Osteocyte (in vitro differentiated cells): ENCODE data around the gene PPA2. TPM values are rescaled to one million over a fixed set of nuclear protein-coding genes. Genes with fewer than 3 reads are reported as not detected.

Experiments used
- DNase-seq: peaks from one replicate; pipeline ENCODE4 v3.0.0; 2021; ENCODE audit warnings: mixed read lengths; ENCODE audit not compliant: unreplicated experiment; ENCODE audit errors: extremely low spot score
- H3K27ac Mint-ChIP-seq: one replicate; pipeline ENCODE4 v1.8.0; 2021; ENCODE audit warnings: mild to moderate bottlenecking, mixed read lengths; ENCODE audit not compliant: unreplicated experiment
- H3K27me3 Mint-ChIP-seq: one replicate; pipeline ENCODE4 v1.8.0; 2021; ENCODE audit warnings: mixed read lengths; ENCODE audit not compliant: unreplicated experiment
- H3K36me3 Mint-ChIP-seq: one replicate; pipeline ENCODE4 v1.8.0; 2021; ENCODE audit warnings: mixed read lengths; ENCODE audit not compliant: unreplicated experiment
- H3K4me1 Mint-ChIP-seq: one replicate; pipeline ENCODE4 v1.8.0; 2021; ENCODE audit warnings: mixed read lengths; ENCODE audit not compliant: unreplicated experiment
- H3K4me3 Mint-ChIP-seq: one replicate; pipeline ENCODE4 v1.8.0; 2021; ENCODE audit warnings: mild to moderate bottlenecking, moderate library complexity, mixed read lengths; ENCODE audit not compliant: unreplicated experiment
- H3K9me3 Mint-ChIP-seq: one replicate; pipeline ENCODE4 v1.8.0; 2021; ENCODE audit warnings: mixed read lengths; ENCODE audit not compliant: unreplicated experiment
- CTCF ChIP-seq: fragments of 200-600 bp; sonication (generic); IDR thresholded peaks from 2 replicates; pipeline ENCODE4 v1.5.0; 2021; ENCODE audit warnings: antibody characterized with exemption, mild to moderate bottlenecking, moderate library complexity
- total RNA-seq: library from RNA; stranded (reverse); gene quantifications from 2 replicates; pipeline ENCODE4 v1.2.1, GENCODE V29; 2021

Gene PPA2
- total RNA-seq, 1 donor from 2014 or later = 68.2 TPM

DNA sequence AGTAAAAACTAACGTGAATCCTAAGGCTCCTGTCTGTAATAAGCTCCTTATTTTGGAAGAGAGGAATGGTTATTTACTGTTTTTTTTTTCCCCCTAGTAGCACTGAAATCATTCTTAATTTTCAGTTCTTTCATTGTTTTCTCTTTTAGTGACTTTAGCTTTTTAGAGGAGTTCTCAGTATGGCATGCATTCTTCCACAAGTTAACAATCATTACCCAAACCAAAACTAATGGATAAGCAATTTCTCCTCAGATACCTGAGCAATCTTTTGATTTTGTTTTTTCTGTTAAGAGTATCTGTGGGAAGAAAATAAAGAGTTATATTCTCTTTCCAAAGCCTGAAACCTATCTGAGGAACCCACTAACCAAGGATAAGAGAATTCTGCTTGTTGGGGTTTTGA, 16.7 kb upstream of the PPA2 start:
- H3K9me3 Mint-ChIP-seq = peaks cover 7% of the 10 kb centered on the region
- TF ChIP-seq CTCF = no peak
- H3K4me1 Mint-ChIP-seq = no peaks in the 10 kb centered on the region
- no peak overlapping the region for H3K27ac Mint-ChIP-seq
- peaks cover 5% of the 10 kb centered on the region for H3K27me3 Mint-ChIP-seq
- DNase-seq = no peak
- H3K4me3 Mint-ChIP-seq = no peak overlapping the region
- no peaks in the 10 kb centered on the region for H3K36me3 Mint-ChIP-seq

- Mint-ChIP-seq H3K4me1 (no peaks in the 10 kb centered on the region), H3K36me3 (no peaks in the 10 kb centered on the region), H3K27ac (no peak overlapping the region), H3K9me3 (peaks cover 5% of the 10 kb centered on the region), H3K27me3 (peaks cover 23% of the 10 kb centered on the region), H3K4me3 (no peak overlapping the region)
- DNase-seq = no peak
- TF ChIP-seq CTCF = no peak
These were observed 10.0 kb upstream of the PPA2 start for GRCh38 chr4:105483840-105484239.

GRCh38 chr4:105474099-105474518, 247 bp upstream of the PPA2 start:
- H3K9me3 Mint-ChIP-seq = no peaks in the 10 kb centered on the region
- peak; percentile 93 for TF ChIP-seq CTCF
- peaks cover 18% of the 10 kb centered on the region for H3K27me3 Mint-ChIP-seq
- H3K36me3 Mint-ChIP-seq = no peaks in the 10 kb centered on the region
- peak; percentile 95 for DNase-seq
- peak overlapping the region; percentile 99 for H3K27ac Mint-ChIP-seq
- peak overlapping the region; percentile 98 for H3K4me3 Mint-ChIP-seq
- H3K4me1 Mint-ChIP-seq = peaks cover 23% of the 10 kb centered on the region

DNA sequence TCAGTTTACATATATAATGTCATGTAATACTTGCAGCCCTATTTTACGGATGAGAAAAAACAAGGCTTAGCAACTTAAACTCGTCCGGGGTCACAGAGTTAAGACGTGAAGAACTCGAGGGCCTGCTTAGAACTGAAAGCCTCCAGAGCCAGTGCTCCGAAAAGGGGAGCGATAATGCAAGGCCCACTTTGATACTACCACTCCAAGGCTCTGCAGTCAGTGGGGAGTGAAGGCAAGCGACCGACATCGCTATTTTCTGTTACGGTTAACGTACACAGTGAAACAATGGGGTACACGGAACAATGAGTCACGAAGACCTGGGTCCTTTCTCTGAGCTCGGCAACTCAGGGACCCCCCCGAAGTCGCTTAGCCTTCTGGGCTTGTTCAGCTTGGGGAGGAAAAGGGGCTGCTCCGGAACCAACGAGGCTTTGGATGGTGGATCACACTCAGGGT, 965 bp downstream of the PPA2 start:
- no peak for TF ChIP-seq CTCF
- DNase-seq = no peak
- Mint-ChIP-seq H3K9me3 (no peaks in the 10 kb centered on the region), H3K36me3 (no peaks in the 10 kb centered on the region), H3K4me1 (peaks cover 23% of the 10 kb centered on the region), H3K27ac (peak overlapping the region; percentile 99), H3K4me3 (peak overlapping the region; percentile 98), H3K27me3 (peaks cover 9% of the 10 kb centered on the region)

DNA sequence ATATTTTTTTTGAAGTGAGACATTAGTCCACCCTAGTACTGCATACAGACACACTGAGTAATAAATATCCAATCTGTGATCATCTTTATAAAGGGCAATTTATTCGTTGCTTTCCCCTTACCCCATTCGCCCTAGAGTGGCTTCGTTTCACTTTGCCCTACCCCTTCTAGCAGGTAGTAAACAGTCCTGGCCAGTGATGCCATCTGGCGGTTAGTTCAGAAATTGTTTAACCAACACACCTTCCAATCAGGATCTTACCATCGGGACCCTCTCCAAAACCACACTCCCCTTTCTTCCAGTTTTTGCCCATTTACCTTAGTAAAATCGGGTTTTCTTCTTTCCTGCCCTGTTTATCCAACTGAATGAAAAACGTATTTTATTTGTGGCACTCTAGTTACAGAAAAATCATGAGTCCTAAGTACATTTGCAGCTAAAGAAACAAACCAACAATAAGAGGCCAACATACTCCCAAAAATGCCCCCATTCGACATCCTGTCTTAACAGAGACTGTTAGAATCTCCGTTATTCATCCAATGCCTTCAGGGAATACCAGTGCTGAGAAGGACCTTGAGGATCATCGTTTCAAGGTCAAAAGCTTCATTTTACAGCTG, 2.2 kb downstream of the PPA2 start:
- Mint-ChIP-seq H3K27me3 (peaks cover 6% of the 10 kb centered on the region), H3K4me3 (peak overlapping the region; percentile 98), H3K36me3 (no peaks in the 10 kb centered on the region), H3K4me1 (peaks cover 23% of the 10 kb centered on the region), H3K9me3 (no peaks in the 10 kb centered on the region), H3K27ac (peak overlapping the region; percentile 21)
- TF ChIP-seq CTCF = peak; percentile 81
- no peak for DNase-seq
